B cell (primary cell): ENCODE results near the gene CEP95. TPM values are rescaled to one million over a fixed set of nuclear protein-coding genes. Genes with fewer than 3 reads are reported as not detected.

Experiments
- ATAC-seq: fragments of 200-7000 bp; cut with Tn5 transposase; one replicate; pipeline ENCODE4 v1.10.0; 2021; ENCODE audit warnings: low read depth, mild to moderate bottlenecking, moderate number of reproducible peaks, moderate library complexity
- CTCF ChIA-PET: fragments of 350-600 bp; sonication (Branson Sonifier 250); formaldehyde crosslinking; loops from one replicate; lab custom pipeline; 2021; ENCODE audit warnings: antibody characterized with exemption, inconsistent platforms; lab: Charles Lee
- POLR2A ChIA-PET: fragments of 350-600 bp; sonication (Branson Sonifier 250); formaldehyde crosslinking; loops from one replicate; lab custom pipeline; 2021; ENCODE audit warnings: antibody characterized with exemption; lab: Charles Lee
- DNase-seq: peaks from one replicate; pipeline ENCODE4 v3.0.0; 2013
- H2AFZ ChIP-seq: 2 replicates; pipeline ENCODE4 v1.6.1; 2012; ENCODE audit warnings: mild to moderate bottlenecking, low read depth, low read length; ENCODE audit not compliant: insufficient read depth, poor library complexity, severe bottlenecking
- H3K27ac ChIP-seq, 2 donors: 1 replicate in 1 of 2; 2 replicates in 1 of 2; pipeline ENCODE4 v1.5.1; 2012 to 2013; ENCODE audit warnings: low read length in 2 of 2, mild to moderate bottlenecking in 2 of 2, moderate library complexity in 1 of 2
- H3K27me3 ChIP-seq, 4 experiments: fragments of 200-600 bp in 1 of 4; sonication (generic) in 1 of 4; replicated peaks in 1 of 4; 1 replicate in 2 of 4; 2 replicates in 2 of 4; pipeline versions ENCODE4 v1.6.1 to v1.7.0; 2013 to 2016; ENCODE audit warnings: low read length in 3 of 4, mild to moderate bottlenecking in 2 of 4, mixed read lengths in 1 of 4, moderate library complexity in 1 of 4; ENCODE audit not compliant: insufficient read depth in 4 of 4, control insufficient read depth in 3 of 4; ENCODE audit errors: control extremely low read depth in 1 of 4
- H3K36me3 ChIP-seq, 2 experiments: replicated peaks in 1 of 2; 1 replicate in 1 of 2; 2 replicates in 1 of 2; pipeline versions ENCODE4 v1.6.1 to v1.7.1; 2013; ENCODE audit warnings: low read length in 1 of 2; ENCODE audit not compliant: insufficient read depth in 2 of 2, control insufficient read depth in 1 of 2; ENCODE audit errors: control extremely low read depth in 1 of 2, extremely low read depth in 1 of 2
- H3K4me1 ChIP-seq, 2 donors: fragments of 200-600 bp in 1 of 2; sonication (generic) in 1 of 2; 1 replicate in 1 of 2; 2 replicates in 1 of 2; pipeline versions ENCODE4 v1.5.1 to v1.6.1; 2013 to 2017; ENCODE audit warnings: low read length in 2 of 2; ENCODE audit not compliant: control insufficient read depth in 2 of 2, insufficient read depth in 2 of 2
- H3K4me2 ChIP-seq: replicated peaks from 2 replicates; pipeline ENCODE3; 2012; ENCODE audit warnings: mild to moderate bottlenecking, low read depth, low read length; ENCODE audit not compliant: poor library complexity, severe bottlenecking
- H3K4me3 ChIP-seq, 5 experiments: fragments of 200-600 bp in 1 of 5; sonication (generic) in 1 of 5; 1 replicate in 3 of 5; 2 replicates in 2 of 5; pipeline versions ENCODE4 v1.5.1 to v1.7.0; 2011 to 2016; ENCODE audit warnings: low read length in 4 of 5, mild to moderate bottlenecking in 4 of 5, low read depth in 2 of 5, control low read depth in 1 of 5, moderate library complexity in 1 of 5; ENCODE audit not compliant: insufficient read depth in 1 of 5; ENCODE audit errors: control extremely low read depth in 1 of 5, extremely low read depth in 1 of 5
- H3K79me2 ChIP-seq: fragments of 200-600 bp; sonication (generic); one replicate; pipeline ENCODE4 v1.6.0; 2016; ENCODE audit warnings: low read length; ENCODE audit not compliant: control insufficient read depth, insufficient read depth
- H3K9ac ChIP-seq: fragments of 200-600 bp; sonication (generic); 2 replicates; pipeline ENCODE4 v1.6.1; 2017; ENCODE audit warnings: mild to moderate bottlenecking, low read length, moderate library complexity
- H3K9me3 ChIP-seq, 3 donors: one replicate each; pipeline versions ENCODE4 v1.6.1 to v1.7.1; 2013; ENCODE audit warnings: low read length in 2 of 3; ENCODE audit not compliant: control insufficient read depth in 2 of 3, insufficient read depth in 1 of 3; ENCODE audit errors: control extremely low read depth in 1 of 3
- H4K20me1 ChIP-seq: 2 replicates; pipeline ENCODE4 v1.6.0; 2012; ENCODE audit warnings: mild to moderate bottlenecking, low read length; ENCODE audit not compliant: insufficient read depth, control insufficient read depth, poor library complexity, severe bottlenecking
- H3K27ac Mint-ChIP-seq: one replicate; pipeline ENCODE4 v1.8.0; 2021; ENCODE audit warnings: mixed read lengths
- H3K27me3 Mint-ChIP-seq: one replicate; pipeline ENCODE4 v1.8.0; 2021; ENCODE audit warnings: mixed read lengths
- H3K4me1 Mint-ChIP-seq: one replicate; pipeline ENCODE4 v1.8.0; 2021; ENCODE audit warnings: mixed read lengths
- H3K4me3 Mint-ChIP-seq: one replicate; pipeline ENCODE4 v1.8.0; 2021; ENCODE audit warnings: mixed read lengths
- H3K9me3 Mint-ChIP-seq: one replicate; pipeline ENCODE4 v1.8.0; 2022; ENCODE audit warnings: mixed read lengths; ENCODE audit not compliant: insufficient read depth
- EZH2 ChIP-seq: IDR thresholded peaks from 2 replicates; pipeline ENCODE4 v1.6.1; 2012; ENCODE audit warnings: borderline replicate concordance, low read depth, mild to moderate bottlenecking, moderate library complexity, low read length; ENCODE audit not compliant: insufficient read depth, poor library complexity, severe bottlenecking
- WGBS: methylation state at CpG from one replicate; pipeline ENCODE4 v1.1.5; 2013; ENCODE audit warnings: missing lambda C conversion rate; ENCODE audit not compliant: insufficient coverage; 5-methylcytosine and 5-hydroxymethylcytosine counted together
- intact Hi-C: fragments of 100-400 bp; cut with micrococcal nuclease; formaldehyde crosslinking; loops from one replicate; pipeline ENCODE4 v1.10.0; 2022
- polyA plus RNA-seq: library from polyadenylated mRNA; depleted of rRNA; stranded (reverse); fragments of >200 nt; gene quantifications from 2 replicates; pipeline ENCODE4 v1.2.3, GENCODE V29; 2012
- total RNA-seq, 2 donors: library from RNA; stranded (reverse); fragments of 120-200 nt in 1 of 2; gene quantifications; 1 replicate in 1 of 2; 2 replicates in 1 of 2; pipeline versions ENCODE4 v1.2.3 to v1.2.4, GENCODE V29; 2013 to 2022
- TF ChIP-seq, protein P1 (sequence below): fragments of 200-600 bp; IDR thresholded peaks from one replicate; pipeline ENCODE4 v1.8.0; 2022; ENCODE audit warnings: antibody characterized with exemption, mild to moderate bottlenecking

The CEP95 gene
- total and polyA plus RNA-seq, 2 donors (not counting 1 experiment from before 2014, with no cell fraction given) = 71.1 to 122 TPM

DNA sequence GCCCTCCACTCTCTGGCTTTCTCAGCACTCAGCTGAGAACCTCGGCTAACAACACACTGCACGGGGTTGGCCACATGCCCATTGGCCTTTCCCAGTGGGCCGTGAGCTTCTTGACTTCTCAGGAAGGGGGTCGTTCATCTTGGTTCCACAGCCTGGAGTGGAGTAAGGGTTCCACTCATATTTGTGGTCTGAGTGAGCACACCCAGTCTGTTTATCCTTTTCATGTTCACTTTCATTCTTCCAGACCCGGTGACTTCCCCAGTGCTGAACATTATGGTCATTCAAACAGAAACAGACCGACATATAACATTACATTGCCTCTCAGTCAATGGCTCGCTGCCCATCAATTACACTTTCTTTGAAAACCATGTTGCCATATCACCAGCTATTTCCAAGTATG lies 49.6 kb upstream of the CEP95 start:
- CTCF ChIA-PET = interaction anchor here (1.2 to 3.1 kb wide), 2 partner anchors 34 to 37 kb away, joined by 3 to 31 read pairs; no protein-coding TSS in a partner anchor
- peaks cover 44 to 54% of the 10 kb centered on the region in 2 donors for H3K4me1 ChIP-seq
- intact Hi-C loops = no loop called here
- H3K27me3 Mint-ChIP-seq = no peaks in the 10 kb centered on the region
- no peaks in the 10 kb centered on the region for H3K9me3 Mint-ChIP-seq
- H3K9me3 ChIP-seq = peaks cover 0 to 3% (median 0%) of the 10 kb centered on the region in 3 donors
- peak overlapping the region; percentile 78 for H3K27ac Mint-ChIP-seq
- no peaks in the 10 kb centered on the region for H3K27me3 ChIP-seq
- H3K4me3 ChIP-seq = peak overlapping the region in 1 of 5 experiments; percentile 34
- H3K4me2 ChIP-seq = peak overlapping the region; percentile 66
- peak; percentile 16 for DNase-seq
- POLR2A ChIA-PET = interaction anchor here (0.6 to 2.1 kb wide), 4 partner anchors 32 to 49 kb away, joined by 3 to 18 read pairs (median 5); partner anchors contain the start of genes CEP95, DDX5 and POLG2
- no peak for ATAC-seq
- peaks cover 49% of the 10 kb centered on the region for H3K4me1 Mint-ChIP-seq
- no peak for TF ChIP-seq EZH2
- TF ChIP-seq, protein P1, sequence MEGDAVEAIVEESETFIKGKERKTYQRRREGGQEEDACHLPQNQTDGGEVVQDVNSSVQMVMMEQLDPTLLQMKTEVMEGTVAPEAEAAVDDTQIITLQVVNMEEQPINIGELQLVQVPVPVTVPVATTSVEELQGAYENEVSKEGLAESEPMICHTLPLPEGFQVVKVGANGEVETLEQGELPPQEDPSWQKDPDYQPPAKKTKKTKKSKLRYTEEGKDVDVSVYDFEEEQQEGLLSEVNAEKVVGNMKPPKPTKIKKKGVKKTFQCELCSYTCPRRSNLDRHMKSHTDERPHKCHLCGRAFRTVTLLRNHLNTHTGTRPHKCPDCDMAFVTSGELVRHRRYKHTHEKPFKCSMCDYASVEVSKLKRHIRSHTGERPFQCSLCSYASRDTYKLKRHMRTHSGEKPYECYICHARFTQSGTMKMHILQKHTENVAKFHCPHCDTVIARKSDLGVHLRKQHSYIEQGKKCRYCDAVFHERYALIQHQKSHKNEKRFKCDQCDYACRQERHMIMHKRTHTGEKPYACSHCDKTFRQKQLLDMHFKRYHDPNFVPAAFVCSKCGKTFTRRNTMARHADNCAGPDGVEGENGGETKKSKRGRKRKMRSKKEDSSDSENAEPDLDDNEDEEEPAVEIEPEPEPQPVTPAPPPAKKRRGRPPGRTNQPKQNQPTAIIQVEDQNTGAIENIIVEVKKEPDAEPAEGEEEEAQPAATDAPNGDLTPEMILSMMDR = no peak
- peaks cover 0 to 33% of the 10 kb centered on the region in 2 experiments for H3K36me3 ChIP-seq
- H3K4me3 Mint-ChIP-seq = peak overlapping the region; percentile 67
- peaks cover 69% of the 10 kb centered on the region for H3K79me2 ChIP-seq
- H3K27ac ChIP-seq = peak overlapping the region; percentile 68 to 81
- H3K9ac ChIP-seq = peak overlapping the region; percentile 37
- 17% methylated on average over 1 of the region's 7 CpGs for WGBS
- no peaks in the 10 kb centered on the region for H4K20me1 ChIP-seq
- H2AFZ ChIP-seq = peak overlapping the region; percentile 1

DNA sequence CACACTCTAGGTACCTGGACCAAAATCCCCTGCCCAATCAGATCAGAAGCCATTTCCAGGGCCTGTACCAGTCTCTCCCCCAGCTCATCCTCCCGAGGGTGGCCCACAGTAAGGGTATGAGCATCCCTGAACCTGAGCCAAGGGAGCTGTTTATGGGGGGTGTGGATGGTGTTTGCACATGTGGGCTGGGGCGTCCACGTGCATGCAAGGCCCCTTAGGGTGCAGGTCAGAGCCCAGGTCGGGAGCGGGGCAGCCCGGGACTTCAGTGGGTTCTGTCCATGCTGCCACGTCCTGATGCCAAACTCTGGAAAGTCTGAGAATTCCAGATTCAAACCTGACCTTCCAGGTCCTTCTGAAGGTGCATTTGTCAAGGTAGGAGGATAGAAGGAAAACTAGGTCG lies 48.0 kb upstream of the CEP95 start:
- H3K27ac ChIP-seq = no peak overlapping the region
- ChIA-PET CTCF (no interaction called here), POLR2A (no interaction called here)
- TF ChIP-seq EZH2 = no peak
- TF ChIP-seq, protein P1 = no peak
- H3K27me3 Mint-ChIP-seq = no peaks in the 10 kb centered on the region
- 90% methylated on average over 4 of the region's 8 CpGs for WGBS
- no peaks in the 10 kb centered on the region for H4K20me1 ChIP-seq
- H3K27me3 ChIP-seq = no peaks in the 10 kb centered on the region
- peaks cover 58% of the 10 kb centered on the region for H3K79me2 ChIP-seq
- no peaks in the 10 kb centered on the region for H3K9me3 Mint-ChIP-seq
- H3K27ac Mint-ChIP-seq = peak overlapping the region; percentile 34
- H2AFZ ChIP-seq = no peak overlapping the region
- no peak for DNase-seq
- H3K9ac ChIP-seq = no peak overlapping the region
- no peak overlapping the region for H3K4me3 ChIP-seq
- intact Hi-C loops = no loop called here
- H3K4me1 Mint-ChIP-seq = peaks cover 42% of the 10 kb centered on the region
- no peak overlapping the region for H3K4me2 ChIP-seq
- H3K4me1 ChIP-seq = peaks cover 39 to 50% of the 10 kb centered on the region in 2 donors
- H3K4me3 Mint-ChIP-seq = peak overlapping the region; percentile 49
- ATAC-seq = no peak
- peaks cover 0 to 3% (median 0%) of the 10 kb centered on the region in 3 donors for H3K9me3 ChIP-seq
- peaks cover 0 to 21% of the 10 kb centered on the region in 2 experiments for H3K36me3 ChIP-seq
